ENCODE data around the gene ZNF423.

The ZNF423 gene

GRCh38 chr16:49780433-49780832 is 75.5 kb downstream of the ZNF423 start:
- DNase-seq = no peak

GRCh38 chr16:49779979-49780378 is 75.9 kb downstream of the ZNF423 start:
- no peak for DNase-seq

- DNase-seq = no peak
Measured at GRCh38 chr16:49778202-49778930, 77.5 kb downstream of the ZNF423 start.

GRCh38 chr16:49776734-49777133 is 79.2 kb downstream of the ZNF423 start:
- no peak for DNase-seq

GRCh38 chr16:49776085-49776595 is 79.8 kb downstream of the ZNF423 start:
- no peak for DNase-seq

- no peak for DNase-seq
Measured at GRCh38 chr16:49775581-49775980, 80.3 kb downstream of the ZNF423 start.

GRCh38 chr16:49775018-49775417 is 80.9 kb downstream of the ZNF423 start:
- no peak for DNase-seq

- DNase-seq = no peak
Measured at GRCh38 chr16:49773534-49774475, 82.1 kb downstream of the ZNF423 start.

- no peak for DNase-seq
Measured at GRCh38 chr16:49767998-49768397, 87.9 kb downstream of the ZNF423 start.

GRCh38 chr16:49767414-49767813 is 88.5 kb downstream of the ZNF423 start:
- DNase-seq = no peak

- no peak for DNase-seq
Measured at GRCh38 chr16:49766225-49766624, 89.7 kb downstream of the ZNF423 start.

- DNase-seq = no peak
Measured at GRCh38 chr16:49763826-49764225, 92.1 kb downstream of the ZNF423 start.

GRCh38 chr16:49760815-49761214 is 95.1 kb downstream of the ZNF423 start:
- DNase-seq = no peak

- no peak for DNase-seq
Measured at GRCh38 chr16:49757559-49758069, 98.3 kb downstream of the ZNF423 start.

GRCh38 chr16:49756775-49757558 is 98.9 kb downstream of the ZNF423 start:
- DNase-seq = no peak

- no peak for DNase-seq
Measured at GRCh38 chr16:49755716-49756505, 100.0 kb downstream of the ZNF423 start.

GRCh38 chr16:49755313-49755620 is 100.6 kb downstream of the ZNF423 start:
- DNase-seq = no peak

- DNase-seq = no peak
Measured at GRCh38 chr16:49754495-49755312, 101.2 kb downstream of the ZNF423 start.

- no peak for DNase-seq
Measured at GRCh38 chr16:49750341-49751000, 105.4 kb downstream of the ZNF423 start.

GRCh38 chr16:49749816-49750215 is 106.1 kb downstream of the ZNF423 start:
- DNase-seq = no peak

GRCh38 chr16:49748322-49748721 is 107.6 kb downstream of the ZNF423 start:
- no peak for DNase-seq

All from stimulated activated CD4-positive, alpha-beta T cell treated with anti-CD3 and anti-CD28 coated beads, Interleukin-4, amount 100 ng/mL, for 1 hour (primary cell).